HepG2 (cell line): ENCODE results near the gene ADD2.

Experiments
- BRD4 ChIP-seq: sonication (generic); formaldehyde crosslinking; IDR thresholded peaks from 2 replicates; pipeline ENCODE4 v1.4.0; 2020; ENCODE audit warnings: missing genetic modification reagents
- GABPB1 ChIP-seq: IDR thresholded peaks from 2 replicates; pipeline ENCODE4 v1.6.1; 2016; ENCODE audit warnings: mild to moderate bottlenecking, missing genetic modification reagents, moderate library complexity, missing compliant biosample characterization
- HMG20B ChIP-seq: conservative IDR thresholded peaks from 2 replicates; pipeline ENCODE4 v1.6.1; 2016; ENCODE audit warnings: missing genetic modification reagents, missing compliant biosample characterization
- HOXA3 ChIP-seq: sonication (generic); formaldehyde crosslinking; IDR thresholded peaks from 2 replicates; pipeline ENCODE4 v1.5.0; 2020; ENCODE audit warnings: missing genetic modification reagents
- POGZ ChIP-seq: sonication (generic); formaldehyde crosslinking; IDR thresholded peaks from 2 replicates; pipeline ENCODE4 v1.4.0; 2020; ENCODE audit warnings: mild to moderate bottlenecking, missing genetic modification reagents
- POLR2A ChIP-seq, 2 experiments: IDR thresholded peaks; 2 replicates each; pipeline ENCODE4 v1.6.1; 2011; ENCODE audit warnings: low read depth in 2 of 2, low read length in 2 of 2, mild to moderate bottlenecking in 1 of 2, moderate library complexity in 1 of 2; ENCODE audit not compliant: insufficient read depth in 1 of 2
- SIN3A ChIP-seq: IDR thresholded peaks from 2 replicates; pipeline ENCODE4 v1.6.1; 2011; ENCODE audit warnings: low read depth, mild to moderate bottlenecking, control low read depth, low read length, borderline replicate concordance
- ZFP36 ChIP-seq: fragments of 150-350 bp; IDR thresholded peaks from 2 replicates; pipeline ENCODE4 v1.6.1; 2018; ENCODE audit warnings: borderline replicate concordance, low read length, low read depth; ENCODE audit not compliant: partially characterized antibody
- TF ChIP-seq, protein P1 (sequence below): sonication (generic); formaldehyde crosslinking; IDR thresholded peaks from 2 replicates; pipeline ENCODE4 v1.8.0; 2022; ENCODE audit warnings: mild to moderate bottlenecking, missing genetic modification reagents; ENCODE audit not compliant: insufficient replicate concordance
- TF ChIP-seq, protein P2 (sequence below): IDR thresholded peaks from 2 replicates; pipeline ENCODE4 v1.6.1; 2016; ENCODE audit warnings: low read depth, missing genetic modification reagents, missing compliant biosample characterization
- TF ChIP-seq, protein P3 (sequence below): sonication (generic); formaldehyde crosslinking; IDR thresholded peaks from 2 replicates; pipeline ENCODE4 v1.9.0; 2021; ENCODE audit warnings: missing genetic modification reagents, mild to moderate bottlenecking, borderline replicate concordance
- TF ChIP-seq, protein P4 (sequence below), 2 experiments: sonication (generic) in 1 of 2; formaldehyde crosslinking in 1 of 2; IDR thresholded peaks; 2 replicates each; pipeline versions ENCODE4 v1.4.0 to v1.6.1; 2018 to 2020; ENCODE audit warnings: missing genetic modification reagents in 2 of 2, borderline replicate concordance in 1 of 2, low read depth in 1 of 2, mild to moderate bottlenecking in 1 of 2, missing biosample characterization in 1 of 2
- TF ChIP-seq, protein P5 (sequence below): sonication (generic); formaldehyde crosslinking; IDR thresholded peaks from 2 replicates; pipeline ENCODE4 v1.5.0; 2020; ENCODE audit warnings: mild to moderate bottlenecking, missing genetic modification reagents, moderate library complexity
- TF ChIP-seq, protein P6 (sequence below): sonication (generic); formaldehyde crosslinking; IDR thresholded peaks from 2 replicates; pipeline ENCODE4 v1.5.0; 2020; ENCODE audit warnings: mild to moderate bottlenecking, missing genetic modification reagents

DNA sequence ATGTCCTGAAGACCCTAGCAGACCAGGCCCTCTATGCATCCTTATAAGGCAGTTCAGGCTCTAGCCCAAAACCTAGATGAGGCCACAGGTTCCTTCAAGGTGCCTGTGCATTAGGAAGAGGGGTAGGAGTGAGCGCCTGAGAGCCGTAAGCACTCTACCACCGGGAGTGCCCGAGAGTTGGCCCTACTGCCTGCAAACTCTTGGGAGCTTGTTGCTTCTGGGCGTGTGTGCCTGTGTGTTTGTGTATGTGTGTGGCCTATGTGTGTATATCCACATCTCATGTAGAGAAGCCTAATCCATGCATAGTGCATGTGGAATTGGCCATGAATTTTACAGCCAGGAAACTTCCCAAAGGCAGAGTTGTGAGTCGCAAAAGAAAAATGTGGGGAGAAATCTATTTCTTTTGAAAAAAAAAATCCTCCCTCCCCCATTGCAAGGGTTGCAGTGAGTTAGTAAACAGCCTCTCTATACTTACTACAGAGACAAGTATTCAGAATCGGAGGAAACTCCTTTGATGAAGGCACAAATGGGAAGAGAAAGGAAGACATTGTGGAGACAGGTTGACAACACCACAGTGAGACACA is 96.8 kb downstream of the ADD2 start:
- TF ChIP-seq, protein P1, sequence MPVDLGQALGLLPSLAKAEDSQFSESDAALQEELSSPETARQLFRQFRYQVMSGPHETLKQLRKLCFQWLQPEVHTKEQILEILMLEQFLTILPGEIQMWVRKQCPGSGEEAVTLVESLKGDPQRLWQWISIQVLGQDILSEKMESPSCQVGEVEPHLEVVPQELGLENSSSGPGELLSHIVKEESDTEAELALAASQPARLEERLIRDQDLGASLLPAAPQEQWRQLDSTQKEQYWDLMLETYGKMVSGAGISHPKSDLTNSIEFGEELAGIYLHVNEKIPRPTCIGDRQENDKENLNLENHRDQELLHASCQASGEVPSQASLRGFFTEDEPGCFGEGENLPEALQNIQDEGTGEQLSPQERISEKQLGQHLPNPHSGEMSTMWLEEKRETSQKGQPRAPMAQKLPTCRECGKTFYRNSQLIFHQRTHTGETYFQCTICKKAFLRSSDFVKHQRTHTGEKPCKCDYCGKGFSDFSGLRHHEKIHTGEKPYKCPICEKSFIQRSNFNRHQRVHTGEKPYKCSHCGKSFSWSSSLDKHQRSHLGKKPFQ (CRISPR knock-in tag) = no peak
- TF ChIP-seq POGZ (CRISPR knock-in tag) (no peak), GABPB1 (CRISPR knock-in tag) (no peak), ZFP36 (no peak), SIN3A (no peak), HMG20B (CRISPR knock-in tag) (no peak), POLR2A (IDR thresholded peaks at IDR 0.05; ENCODE audit: insufficient read depth in 1 of 2, low read depth in 2 of 2, low read length in 2 of 2) (no peak), BRD4 (CRISPR knock-in tag) (no peak), HOXA3 (CRISPR knock-in tag) (no peak)
- TF ChIP-seq, protein P2, sequence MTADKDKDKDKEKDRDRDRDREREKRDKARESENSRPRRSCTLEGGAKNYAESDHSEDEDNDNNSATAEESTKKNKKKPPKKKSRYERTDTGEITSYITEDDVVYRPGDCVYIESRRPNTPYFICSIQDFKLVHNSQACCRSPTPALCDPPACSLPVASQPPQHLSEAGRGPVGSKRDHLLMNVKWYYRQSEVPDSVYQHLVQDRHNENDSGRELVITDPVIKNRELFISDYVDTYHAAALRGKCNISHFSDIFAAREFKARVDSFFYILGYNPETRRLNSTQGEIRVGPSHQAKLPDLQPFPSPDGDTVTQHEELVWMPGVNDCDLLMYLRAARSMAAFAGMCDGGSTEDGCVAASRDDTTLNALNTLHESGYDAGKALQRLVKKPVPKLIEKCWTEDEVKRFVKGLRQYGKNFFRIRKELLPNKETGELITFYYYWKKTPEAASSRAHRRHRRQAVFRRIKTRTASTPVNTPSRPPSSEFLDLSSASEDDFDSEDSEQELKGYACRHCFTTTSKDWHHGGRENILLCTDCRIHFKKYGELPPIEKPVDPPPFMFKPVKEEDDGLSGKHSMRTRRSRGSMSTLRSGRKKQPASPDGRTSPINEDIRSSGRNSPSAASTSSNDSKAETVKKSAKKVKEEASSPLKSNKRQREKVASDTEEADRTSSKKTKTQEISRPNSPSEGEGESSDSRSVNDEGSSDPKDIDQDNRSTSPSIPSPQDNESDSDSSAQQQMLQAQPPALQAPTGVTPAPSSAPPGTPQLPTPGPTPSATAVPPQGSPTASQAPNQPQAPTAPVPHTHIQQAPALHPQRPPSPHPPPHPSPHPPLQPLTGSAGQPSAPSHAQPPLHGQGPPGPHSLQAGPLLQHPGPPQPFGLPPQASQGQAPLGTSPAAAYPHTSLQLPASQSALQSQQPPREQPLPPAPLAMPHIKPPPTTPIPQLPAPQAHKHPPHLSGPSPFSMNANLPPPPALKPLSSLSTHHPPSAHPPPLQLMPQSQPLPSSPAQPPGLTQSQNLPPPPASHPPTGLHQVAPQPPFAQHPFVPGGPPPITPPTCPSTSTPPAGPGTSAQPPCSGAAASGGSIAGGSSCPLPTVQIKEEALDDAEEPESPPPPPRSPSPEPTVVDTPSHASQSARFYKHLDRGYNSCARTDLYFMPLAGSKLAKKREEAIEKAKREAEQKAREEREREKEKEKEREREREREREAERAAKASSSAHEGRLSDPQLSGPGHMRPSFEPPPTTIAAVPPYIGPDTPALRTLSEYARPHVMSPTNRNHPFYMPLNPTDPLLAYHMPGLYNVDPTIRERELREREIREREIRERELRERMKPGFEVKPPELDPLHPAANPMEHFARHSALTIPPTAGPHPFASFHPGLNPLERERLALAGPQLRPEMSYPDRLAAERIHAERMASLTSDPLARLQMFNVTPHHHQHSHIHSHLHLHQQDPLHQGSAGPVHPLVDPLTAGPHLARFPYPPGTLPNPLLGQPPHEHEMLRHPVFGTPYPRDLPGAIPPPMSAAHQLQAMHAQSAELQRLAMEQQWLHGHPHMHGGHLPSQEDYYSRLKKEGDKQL (CRISPR knock-in tag) = no peak
- TF ChIP-seq, protein P3, sequence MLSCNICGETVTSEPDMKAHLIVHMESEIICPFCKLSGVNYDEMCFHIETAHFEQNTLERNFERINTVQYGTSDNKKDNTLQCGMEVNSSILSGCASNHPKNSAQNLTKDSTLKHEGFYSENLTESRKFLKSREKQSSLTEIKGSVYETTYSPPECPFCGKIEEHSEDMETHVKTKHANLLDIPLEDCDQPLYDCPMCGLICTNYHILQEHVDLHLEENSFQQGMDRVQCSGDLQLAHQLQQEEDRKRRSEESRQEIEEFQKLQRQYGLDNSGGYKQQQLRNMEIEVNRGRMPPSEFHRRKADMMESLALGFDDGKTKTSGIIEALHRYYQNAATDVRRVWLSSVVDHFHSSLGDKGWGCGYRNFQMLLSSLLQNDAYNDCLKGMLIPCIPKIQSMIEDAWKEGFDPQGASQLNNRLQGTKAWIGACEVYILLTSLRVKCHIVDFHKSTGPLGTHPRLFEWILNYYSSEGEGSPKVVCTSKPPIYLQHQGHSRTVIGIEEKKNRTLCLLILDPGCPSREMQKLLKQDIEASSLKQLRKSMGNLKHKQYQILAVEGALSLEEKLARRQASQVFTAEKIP (CRISPR knock-in tag) = no peak
- TF ChIP-seq, protein P4, sequence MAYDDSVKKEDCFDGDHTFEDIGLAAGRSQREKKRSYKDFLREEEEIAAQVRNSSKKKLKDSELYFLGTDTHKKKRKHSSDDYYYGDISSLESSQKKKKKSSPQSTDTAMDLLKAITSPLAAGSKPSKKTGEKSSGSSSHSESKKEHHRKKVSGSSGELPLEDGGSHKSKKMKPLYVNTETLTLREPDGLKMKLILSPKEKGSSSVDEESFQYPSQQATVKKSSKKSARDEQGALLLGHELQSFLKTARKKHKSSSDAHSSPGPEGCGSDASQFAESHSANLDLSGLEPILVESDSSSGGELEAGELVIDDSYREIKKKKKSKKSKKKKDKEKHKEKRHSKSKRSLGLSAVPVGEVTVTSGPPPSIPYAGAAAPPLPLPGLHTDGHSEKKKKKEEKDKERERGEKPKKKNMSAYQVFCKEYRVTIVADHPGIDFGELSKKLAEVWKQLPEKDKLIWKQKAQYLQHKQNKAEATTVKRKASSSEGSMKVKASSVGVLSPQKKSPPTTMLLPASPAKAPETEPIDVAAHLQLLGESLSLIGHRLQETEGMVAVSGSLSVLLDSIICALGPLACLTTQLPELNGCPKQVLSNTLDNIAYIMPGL (CRISPR knock-in tag; IDR thresholded peaks at IDR 0.05; ENCODE audit: borderline replicate concordance in 1 of 2, low read depth in 1 of 2) = no peak
- TF ChIP-seq, protein P5, sequence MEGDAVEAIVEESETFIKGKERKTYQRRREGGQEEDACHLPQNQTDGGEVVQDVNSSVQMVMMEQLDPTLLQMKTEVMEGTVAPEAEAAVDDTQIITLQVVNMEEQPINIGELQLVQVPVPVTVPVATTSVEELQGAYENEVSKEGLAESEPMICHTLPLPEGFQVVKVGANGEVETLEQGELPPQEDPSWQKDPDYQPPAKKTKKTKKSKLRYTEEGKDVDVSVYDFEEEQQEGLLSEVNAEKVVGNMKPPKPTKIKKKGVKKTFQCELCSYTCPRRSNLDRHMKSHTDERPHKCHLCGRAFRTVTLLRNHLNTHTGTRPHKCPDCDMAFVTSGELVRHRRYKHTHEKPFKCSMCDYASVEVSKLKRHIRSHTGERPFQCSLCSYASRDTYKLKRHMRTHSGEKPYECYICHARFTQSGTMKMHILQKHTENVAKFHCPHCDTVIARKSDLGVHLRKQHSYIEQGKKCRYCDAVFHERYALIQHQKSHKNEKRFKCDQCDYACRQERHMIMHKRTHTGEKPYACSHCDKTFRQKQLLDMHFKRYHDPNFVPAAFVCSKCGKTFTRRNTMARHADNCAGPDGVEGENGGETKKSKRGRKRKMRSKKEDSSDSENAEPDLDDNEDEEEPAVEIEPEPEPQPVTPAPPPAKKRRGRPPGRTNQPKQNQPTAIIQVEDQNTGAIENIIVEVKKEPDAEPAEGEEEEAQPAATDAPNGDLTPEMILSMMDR (CRISPR knock-in tag) = no peak
- TF ChIP-seq, protein P6, sequence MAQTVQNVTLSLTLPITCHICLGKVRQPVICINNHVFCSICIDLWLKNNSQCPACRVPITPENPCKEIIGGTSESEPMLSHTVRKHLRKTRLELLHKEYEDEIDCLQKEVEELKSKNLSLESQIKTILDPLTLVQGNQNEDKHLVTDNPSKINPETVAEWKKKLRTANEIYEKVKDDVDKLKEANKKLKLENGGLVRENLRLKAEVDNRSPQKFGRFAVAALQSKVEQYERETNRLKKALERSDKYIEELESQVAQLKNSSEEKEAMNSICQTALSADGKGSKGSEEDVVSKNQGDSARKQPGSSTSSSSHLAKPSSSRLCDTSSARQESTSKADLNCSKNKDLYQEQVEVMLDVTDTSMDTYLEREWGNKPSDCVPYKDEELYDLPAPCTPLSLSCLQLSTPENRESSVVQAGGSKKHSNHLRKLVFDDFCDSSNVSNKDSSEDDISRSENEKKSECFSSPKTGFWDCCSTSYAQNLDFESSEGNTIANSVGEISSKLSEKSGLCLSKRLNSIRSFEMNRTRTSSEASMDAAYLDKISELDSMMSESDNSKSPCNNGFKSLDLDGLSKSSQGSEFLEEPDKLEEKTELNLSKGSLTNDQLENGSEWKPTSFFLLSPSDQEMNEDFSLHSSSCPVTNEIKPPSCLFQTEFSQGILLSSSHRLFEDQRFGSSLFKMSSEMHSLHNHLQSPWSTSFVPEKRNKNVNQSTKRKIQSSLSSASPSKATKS = no peak
